GM12878 (cell line): ENCODE measurements around the gene PDE6B. TPM values are rescaled to one million over a fixed set of nuclear protein-coding genes. Genes with fewer than 3 reads are reported as not detected.

Experiments used
- ATAC-seq: fragments of 200-7000 bp; cut with Tn5 transposase; 3 replicates; pipeline ENCODE4 v1.9.1; 2020; ENCODE audit warnings: mild to moderate bottlenecking, moderate library complexity
- BruUV-seq: library from RNA; stranded (reverse); fragments of 400-500 nt; replicated peaks from 2 replicates; lab custom pipeline; 2021; lab: Mats Ljungman, UMichigan
- CTCF ChIA-PET: fragments of 300-600 bp; sonication (Branson Sonifier 250); formaldehyde crosslinking; extraction: SDS; loops from one replicate; lab custom pipeline; 2021; ENCODE audit warnings: inconsistent platforms; lab: Yijun Ruan, JAX
- POLR2A ChIA-PET: fragments of 350-600 bp; formaldehyde crosslinking; extraction: SDS; loops from one replicate; lab custom pipeline; 2021; ENCODE audit warnings: inconsistent platforms; lab: Charles Lee
- RAD21 ChIA-PET: fragments of 300-600 bp; sonication (Branson Sonifier 250); formaldehyde crosslinking; loops from one replicate; lab custom pipeline; 2023; ENCODE audit warnings: antibody characterized with exemption; ENCODE audit not compliant: unreplicated experiment; lab: Charles Lee
- SMC1A ChIA-PET: fragments of 300-600 bp; sonication (Branson Sonifier 250); formaldehyde crosslinking; loops from one replicate; lab custom pipeline; 2023; ENCODE audit not compliant: unreplicated experiment, uncharacterized antibody; lab: Charles Lee
- DNase-seq: peaks from one replicate; pipeline ENCODE4 v3.0.0-alpha.2; 2011; ENCODE audit warnings: low read depth, low spot score
- FAIRE-seq: peaks from 3 replicates; lab custom pipeline; 2011; peaks lifted over from hg19 to GRCh38; lab: Jason Lieb, UNC
- H2AFZ ChIP-seq: 2 replicates; pipeline ENCODE4 v1.6.0; 2011; ENCODE audit warnings: low read depth, low read length, control low read depth; ENCODE audit not compliant: control insufficient read depth
- H3K27ac ChIP-seq: 2 replicates; pipeline ENCODE4 v1.5.1; 2011; ENCODE audit warnings: control low read depth; ENCODE audit not compliant: control insufficient read depth, insufficient read depth
- H3K27me3 ChIP-seq, 2 experiments: replicated peaks in 1 of 2; 2 replicates each; pipeline versions ENCODE4 v1.6.0 to v1.6.1; 2011; ENCODE audit warnings: low read length in 1 of 2; ENCODE audit not compliant: control insufficient read depth in 2 of 2, insufficient read depth in 2 of 2
- H3K36me3 ChIP-seq, 2 experiments: 2 replicates each; pipeline ENCODE4 v1.5.1; 2011; ENCODE audit warnings: low read length in 1 of 2; ENCODE audit not compliant: control insufficient read depth in 2 of 2, insufficient read depth in 2 of 2
- H3K4me1 ChIP-seq: 2 replicates; pipeline ENCODE4 v1.6.1; 2011; ENCODE audit warnings: mild to moderate bottlenecking, low read length, moderate library complexity, mixed read lengths; ENCODE audit not compliant: control insufficient read depth, insufficient read depth
- H3K4me2 ChIP-seq: 2 replicates; pipeline ENCODE4 v1.6.0; 2011; ENCODE audit warnings: control low read depth; ENCODE audit not compliant: control insufficient read depth, insufficient read depth
- H3K4me3 ChIP-seq: fragments of 200-600 bp; sonication (generic); 2 replicates; pipeline ENCODE4 v1.5.1; 2016
- H3K79me2 ChIP-seq: 2 replicates; pipeline ENCODE4 v1.6.0; 2011; ENCODE audit warnings: low read length; ENCODE audit not compliant: control insufficient read depth, insufficient read depth
- H3K9ac ChIP-seq: 2 replicates; pipeline ENCODE4 v1.8.0; 2011; ENCODE audit warnings: low read length, control low read depth, mixed read lengths; ENCODE audit not compliant: control insufficient read depth, insufficient read depth
- H3K9me3 ChIP-seq: replicated peaks from 3 replicates; pipeline ENCODE4 v1.5.1; 2011; ENCODE audit warnings: mild to moderate bottlenecking, low read length; ENCODE audit not compliant: control insufficient read depth, insufficient read depth
- H4K20me1 ChIP-seq: 2 replicates; pipeline ENCODE4 v1.6.0; 2011; ENCODE audit not compliant: control insufficient read depth, insufficient read depth
- EED ChIP-seq: sonication (generic); IDR thresholded peaks from 2 replicates; pipeline ENCODE4 v1.6.1; 2016; ENCODE audit warnings: antibody characterized with exemption, low read depth
- KDM1A ChIP-seq: fragments of 200-600 bp; sonication (generic); IDR thresholded peaks from 2 replicates; pipeline ENCODE4 v1.6.1; 2016; ENCODE audit warnings: borderline replicate concordance
- NKRF ChIP-seq: fragments of 450-650 bp; conservative IDR thresholded peaks from 2 replicates; pipeline ENCODE4 v1.6.1; 2017; ENCODE audit warnings: mild to moderate bottlenecking, moderate library complexity
- PAX8 ChIP-seq: fragments of 450-650 bp; IDR thresholded peaks from 2 replicates; pipeline ENCODE4 v1.6.1; 2017; ENCODE audit warnings: mild to moderate bottlenecking, moderate library complexity
- TCF3 ChIP-seq: IDR thresholded peaks from 2 replicates; pipeline ENCODE4 v1.6.1; 2012; ENCODE audit warnings: low read depth, mild to moderate bottlenecking, low read length, borderline replicate concordance; ENCODE audit not compliant: insufficient read depth
- WGBS: methylation state at CpG from one replicate; pipeline ENCODE4 v1.1.6; 2016; ENCODE audit warnings: low lambda C conversion rate; ENCODE audit not compliant: insufficient replicate concordance, insufficient coverage; ENCODE audit errors: missing lambda C conversion rate; 5-methylcytosine and 5-hydroxymethylcytosine counted together
- in situ Hi-C: fragments of 300-500 bp; cut with MboI; formaldehyde crosslinking; loops from 9 replicates; pipeline ENCODE4 v1.14.3; 2018; ENCODE audit warnings: mixed read lengths
- intact Hi-C: fragments of 100-400 bp; cut with micrococcal nuclease; formaldehyde crosslinking; loops from one replicate; pipeline ENCODE4 v1.14.2; 2022; ENCODE audit not compliant: unreplicated experiment
- polyA plus RNA-seq, 11 experiments: library from polyadenylated mRNA; depleted of rRNA in 4 of 11; unstranded in 6 of 11; stranded (reverse) in 5 of 11; fragments of >200 nt; fragmentation: Nextera tagmentation in 4 of 11; fragmentation: Illumina TruSeq in 1 of 11; extraction: Ambion mirVana in 4 of 11; extraction: Trizol in 1 of 11; gene quantifications; 1 replicate in 1 of 11; 2 replicates in 10 of 11; pipeline versions ENCODE4 v1.2.1 to v1.2.3, GENCODE V29; 2011 to 2016; ENCODE audit warnings: inconsistent platforms in 2 of 11, missing spikeins in 2 of 11, low read depth in 1 of 11
- total RNA-seq, 4 experiments: library from RNA; depleted of rRNA in 3 of 4; stranded (reverse); fragments of >200 nt in 3 of 4; fragmentation: Illumina TruSeq in 1 of 4; extraction: Trizol in 1 of 4; gene quantifications; 2 replicates each; pipeline versions ENCODE4 v1.2.1 to v1.2.3, GENCODE V29; 2013 to 2021
- TF ChIP-seq, protein P1 (sequence below): IDR thresholded peaks from 2 replicates; pipeline ENCODE4 v1.6.1; 2011; ENCODE audit warnings: borderline replicate concordance, low read depth, mild to moderate bottlenecking, moderate library complexity, low read length; ENCODE audit not compliant: insufficient read depth, poor library complexity, severe bottlenecking
- TF ChIP-seq, protein P2 (sequence below): fragments of 450-650 bp; IDR thresholded peaks from 2 replicates; pipeline ENCODE4 v1.6.1; 2017; ENCODE audit warnings: mild to moderate bottlenecking, moderate library complexity
- TF ChIP-seq, protein P3 (sequence below): fragments of 450-650 bp; IDR thresholded peaks from 2 replicates; pipeline ENCODE4 v1.6.1; 2016; ENCODE audit warnings: mild to moderate bottlenecking, moderate library complexity, borderline replicate concordance

Gene PDE6B
- total and polyA plus RNA-seq, 10 of the 15 experiments (the other 5 are each of a cell fraction or from before 2014, with no cell fraction given): 2.6 to 6.4 (median 3.8) TPM

GRCh38 chr4:675980-676870, 50.9 kb downstream of the PDE6B start:
- H3K27me3 ChIP-seq: no peaks in the 10 kb centered on the region
- peaks cover 24% of the 10 kb centered on the region for H3K79me2 ChIP-seq
- H3K27ac ChIP-seq: peak overlapping the region; percentile 92
- ChIA-PET CTCF (interaction anchor here (0.9 to 2.3 kb wide), 5 partner anchors 8 to 311 kb away, joined by 3 to 8 read pairs (median 4); partner anchors contain the start of gene IDUA), RAD21 (interaction anchor here (0.7 to 1.3 kb wide), 6 partner anchors 12 to 311 kb away, joined by 3 to 5 read pairs (median 4); partner anchors contain the start of gene IDUA), SMC1A (interaction anchor here (1.0 to 1.5 kb wide), 3 partner anchors 23 to 104 kb away, joined by 3 read pairs; no protein-coding TSS in a partner anchor), POLR2A (interaction anchor here (0.5 to 2.6 kb wide), 5 partner anchors 12 to 246 kb away, joined by 4 to 14 read pairs (median 7); no protein-coding TSS in a partner anchor)
- peak; percentile 71 for FAIRE-seq
- intact Hi-C loops: loop anchor here (2.0 to 10.0 kb wide), 4 partner anchors 23 to 431 kb away; partner anchors contain the start of genes GAK and TMEM175
- H4K20me1 ChIP-seq: no peaks in the 10 kb centered on the region
- peak overlapping the region; percentile 53 for H3K9ac ChIP-seq
- no peak for DNase-seq
- peaks cover 38% of the 10 kb centered on the region for H3K4me1 ChIP-seq
- in situ Hi-C loops: no loop called here
- H3K4me3 ChIP-seq: peak overlapping the region; percentile 85
- ATAC-seq: peak; percentile 54
- no peaks in the 10 kb centered on the region for H3K9me3 ChIP-seq
- H3K4me2 ChIP-seq: peak overlapping the region; percentile 96
- peaks cover 4 to 7% of the 10 kb centered on the region in 2 experiments for H3K36me3 ChIP-seq
- 6% methylated on average over 19 of the region's 19 CpGs for WGBS
- peak overlapping the region; percentile 34; the same call in 1 of the 2 replicates for H2AFZ ChIP-seq
- BruUV-seq: TSS peak; percentile 78
- TF ChIP-seq KDM1A: no peak
- no peak for TF ChIP-seq PAX8
- TF ChIP-seq, protein P1, sequence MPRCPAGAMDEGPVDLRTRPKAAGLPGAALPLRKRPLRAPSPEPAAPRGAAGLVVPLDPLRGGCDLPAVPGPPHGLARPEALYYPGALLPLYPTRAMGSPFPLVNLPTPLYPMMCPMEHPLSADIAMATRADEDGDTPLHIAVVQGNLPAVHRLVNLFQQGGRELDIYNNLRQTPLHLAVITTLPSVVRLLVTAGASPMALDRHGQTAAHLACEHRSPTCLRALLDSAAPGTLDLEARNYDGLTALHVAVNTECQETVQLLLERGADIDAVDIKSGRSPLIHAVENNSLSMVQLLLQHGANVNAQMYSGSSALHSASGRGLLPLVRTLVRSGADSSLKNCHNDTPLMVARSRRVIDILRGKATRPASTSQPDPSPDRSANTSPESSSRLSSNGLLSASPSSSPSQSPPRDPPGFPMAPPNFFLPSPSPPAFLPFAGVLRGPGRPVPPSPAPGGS: no peak
- TF ChIP-seq, protein P2, sequence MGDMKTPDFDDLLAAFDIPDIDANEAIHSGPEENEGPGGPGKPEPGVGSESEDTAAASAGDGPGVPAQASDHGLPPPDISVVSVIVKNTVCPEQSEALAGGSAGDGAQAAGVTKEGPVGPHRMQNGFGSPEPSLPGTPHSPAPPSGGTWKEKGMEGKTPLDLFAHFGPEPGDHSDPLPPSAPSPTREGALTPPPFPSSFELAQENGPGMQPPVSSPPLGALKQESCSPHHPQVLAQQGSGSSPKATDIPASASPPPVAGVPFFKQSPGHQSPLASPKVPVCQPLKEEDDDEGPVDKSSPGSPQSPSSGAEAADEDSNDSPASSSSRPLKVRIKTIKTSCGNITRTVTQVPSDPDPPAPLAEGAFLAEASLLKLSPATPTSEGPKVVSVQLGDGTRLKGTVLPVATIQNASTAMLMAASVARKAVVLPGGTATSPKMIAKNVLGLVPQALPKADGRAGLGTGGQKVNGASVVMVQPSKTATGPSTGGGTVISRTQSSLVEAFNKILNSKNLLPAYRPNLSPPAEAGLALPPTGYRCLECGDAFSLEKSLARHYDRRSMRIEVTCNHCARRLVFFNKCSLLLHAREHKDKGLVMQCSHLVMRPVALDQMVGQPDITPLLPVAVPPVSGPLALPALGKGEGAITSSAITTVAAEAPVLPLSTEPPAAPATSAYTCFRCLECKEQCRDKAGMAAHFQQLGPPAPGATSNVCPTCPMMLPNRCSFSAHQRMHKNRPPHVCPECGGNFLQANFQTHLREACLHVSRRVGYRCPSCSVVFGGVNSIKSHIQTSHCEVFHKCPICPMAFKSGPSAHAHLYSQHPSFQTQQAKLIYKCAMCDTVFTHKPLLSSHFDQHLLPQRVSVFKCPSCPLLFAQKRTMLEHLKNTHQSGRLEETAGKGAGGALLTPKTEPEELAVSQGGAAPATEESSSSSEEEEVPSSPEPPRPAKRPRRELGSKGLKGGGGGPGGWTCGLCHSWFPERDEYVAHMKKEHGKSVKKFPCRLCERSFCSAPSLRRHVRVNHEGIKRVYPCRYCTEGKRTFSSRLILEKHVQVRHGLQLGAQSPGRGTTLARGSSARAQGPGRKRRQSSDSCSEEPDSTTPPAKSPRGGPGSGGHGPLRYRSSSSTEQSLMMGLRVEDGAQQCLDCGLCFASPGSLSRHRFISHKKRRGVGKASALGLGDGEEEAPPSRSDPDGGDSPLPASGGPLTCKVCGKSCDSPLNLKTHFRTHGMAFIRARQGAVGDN: 0 out of 2 replicates have a peak, but pooled peaks have one; percentile 36
- TF ChIP-seq EED: no peak
- TF ChIP-seq NKRF: no peak
- TF ChIP-seq, protein P3, sequence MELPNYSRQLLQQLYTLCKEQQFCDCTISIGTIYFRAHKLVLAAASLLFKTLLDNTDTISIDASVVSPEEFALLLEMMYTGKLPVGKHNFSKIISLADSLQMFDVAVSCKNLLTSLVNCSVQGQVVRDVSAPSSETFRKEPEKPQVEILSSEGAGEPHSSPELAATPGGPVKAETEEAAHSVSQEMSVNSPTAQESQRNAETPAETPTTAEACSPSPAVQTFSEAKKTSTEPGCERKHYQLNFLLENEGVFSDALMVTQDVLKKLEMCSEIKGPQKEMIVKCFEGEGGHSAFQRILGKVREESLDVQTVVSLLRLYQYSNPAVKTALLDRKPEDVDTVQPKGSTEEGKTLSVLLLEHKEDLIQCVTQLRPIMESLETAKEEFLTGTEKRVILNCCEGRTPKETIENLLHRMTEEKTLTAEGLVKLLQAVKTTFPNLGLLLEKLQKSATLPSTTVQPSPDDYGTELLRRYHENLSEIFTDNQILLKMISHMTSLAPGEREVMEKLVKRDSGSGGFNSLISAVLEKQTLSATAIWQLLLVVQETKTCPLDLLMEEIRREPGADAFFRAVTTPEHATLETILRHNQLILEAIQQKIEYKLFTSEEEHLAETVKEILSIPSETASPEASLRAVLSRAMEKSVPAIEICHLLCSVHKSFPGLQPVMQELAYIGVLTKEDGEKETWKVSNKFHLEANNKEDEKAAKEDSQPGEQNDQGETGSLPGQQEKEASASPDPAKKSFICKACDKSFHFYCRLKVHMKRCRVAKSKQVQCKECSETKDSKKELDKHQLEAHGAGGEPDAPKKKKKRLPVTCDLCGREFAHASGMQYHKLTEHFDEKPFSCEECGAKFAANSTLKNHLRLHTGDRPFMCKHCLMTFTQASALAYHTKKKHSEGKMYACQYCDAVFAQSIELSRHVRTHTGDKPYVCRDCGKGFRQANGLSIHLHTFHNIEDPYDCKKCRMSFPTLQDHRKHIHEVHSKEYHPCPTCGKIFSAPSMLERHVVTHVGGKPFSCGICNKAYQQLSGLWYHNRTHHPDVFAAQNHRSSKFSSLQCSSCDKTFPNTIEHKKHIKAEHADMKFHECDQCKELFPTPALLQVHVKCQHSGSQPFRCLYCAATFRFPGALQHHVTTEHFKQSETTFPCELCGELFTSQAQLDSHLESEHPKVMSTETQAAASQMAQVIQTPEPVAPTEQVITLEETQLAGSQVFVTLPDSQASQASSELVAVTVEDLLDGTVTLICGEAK: no peak
- TF ChIP-seq TCF3: peak; percentile 82
